Panc1 (cell line): Measurements from ENCODE around the gene UBE2G2. TPM values are rescaled to one million over a fixed set of nuclear protein-coding genes. Genes with fewer than 3 reads are reported as not detected.

Experiments used
- ATAC-seq: fragments of 200-7000 bp; cut with Tn5 transposase; 2 replicates; pipeline ENCODE4 v1.9.1; 2020; ENCODE audit warnings: mild to moderate bottlenecking, moderate library complexity
- BruUV-seq: library from RNA; stranded (reverse); fragments of 400-500 nt; replicated peaks from 2 replicates; lab custom pipeline; 2021; lab: Mats Ljungman, UMichigan
- CTCF ChIA-PET: fragments of 300-600 bp; sonication (Branson Sonifier 250); formaldehyde crosslinking; loops from one replicate; lab custom pipeline; 2022; ENCODE audit warnings: antibody characterized with exemption; lab: Charles Lee
- POLR2A ChIA-PET: fragments of 300-600 bp; sonication (Branson Sonifier 250); formaldehyde crosslinking; loops from one replicate; lab custom pipeline; 2022; ENCODE audit warnings: antibody characterized with exemption; lab: Charles Lee
- DNase-seq: peaks from one replicate; pipeline ENCODE4 v3.0.0-alpha.2; 2010; ENCODE audit warnings: low read depth, low spot score
- H3K27ac ChIP-seq: 2 replicates; pipeline ENCODE4 v1.5.1; 2011; ENCODE audit warnings: mild to moderate bottlenecking, low read length, inconsistent platforms
- H3K27me3 ChIP-seq: fragments of 200-500 bp; sonication (Bioruptor generic); 2 replicates; pipeline ENCODE4 v1.6.0; 2014; ENCODE audit warnings: low read length, inconsistent platforms; ENCODE audit not compliant: control insufficient read depth, insufficient read depth
- H3K36me3 ChIP-seq: fragments of 200-500 bp; sonication (Bioruptor generic); 2 replicates; pipeline ENCODE4 v1.5.1; 2014; ENCODE audit warnings: inconsistent platforms, mild to moderate bottlenecking, low read length, moderate library complexity; ENCODE audit not compliant: control insufficient read depth, insufficient read depth
- H3K4me1 ChIP-seq: 2 replicates; pipeline ENCODE4 v1.5.1; 2011; ENCODE audit warnings: inconsistent platforms, mild to moderate bottlenecking, low read length, moderate library complexity; ENCODE audit not compliant: control insufficient read depth, insufficient read depth
- H3K4me3 ChIP-seq, 2 experiments: 2 replicates each; pipeline ENCODE4 v1.5.1; 2011 to 2012; ENCODE audit warnings: low read depth in 2 of 2, low read length in 2 of 2, mild to moderate bottlenecking in 2 of 2, inconsistent platforms in 1 of 2, moderate library complexity in 1 of 2
- H3K9me3 ChIP-seq: fragments of 200-500 bp; sonication (Bioruptor generic); 2 replicates; pipeline ENCODE4 v1.5.1; 2014; ENCODE audit warnings: low read depth, mild to moderate bottlenecking, inconsistent platforms, low read length, moderate library complexity; ENCODE audit not compliant: control insufficient read depth, insufficient read depth
- CTCF ChIP-seq: fragments of 450-650 bp; IDR thresholded peaks from 2 replicates; pipeline ENCODE4 v1.5.1; 2017; ENCODE audit warnings: mild to moderate bottlenecking
- POLR2AphosphoS5 ChIP-seq: IDR thresholded peaks from 2 replicates; pipeline ENCODE4 v1.6.1; 2012; ENCODE audit warnings: mild to moderate bottlenecking, low read depth, low read length, moderate library complexity
- REST ChIP-seq, 2 experiments: IDR thresholded peaks; 2 replicates each; pipeline ENCODE4 v1.6.1; 2011 to 2012; ENCODE audit warnings: low read depth in 2 of 2, control low read depth in 1 of 2, low read length in 1 of 2, mild to moderate bottlenecking in 1 of 2, moderate library complexity in 1 of 2; ENCODE audit not compliant: insufficient read depth in 1 of 2
- SIN3A ChIP-seq: IDR thresholded peaks from 2 replicates; pipeline ENCODE4 v1.6.1; 2012; ENCODE audit warnings: low read depth, mild to moderate bottlenecking, low read length, moderate library complexity, borderline replicate concordance; ENCODE audit not compliant: insufficient read depth
- TCF7L2 ChIP-seq: IDR thresholded peaks from 2 replicates; pipeline ENCODE4 v1.6.1; 2011; ENCODE audit warnings: mild to moderate bottlenecking, low read depth, low read length, inconsistent platforms
- in situ Hi-C: cut with HindIII; loops from 2 replicates; pipeline ENCODE4 v1.10.0; 2016; ENCODE audit warnings: low sequenced_read_pairs, low pct_unique_long_range_greater_than_20kb
- intact Hi-C: fragments of 100-400 bp; cut with micrococcal nuclease; formaldehyde crosslinking; loops from one replicate; pipeline ENCODE4 v1.10.0; 2022; ENCODE audit not compliant: unreplicated experiment
- total RNA-seq: library from RNA; stranded (reverse); gene quantifications from one replicate; pipeline ENCODE4 v1.2.1, GENCODE V29; 2021; ENCODE audit not compliant: unreplicated experiment

Gene UBE2G2
- total RNA-seq, 1 experiment from 2014 or later = 77.4 TPM

GRCh38 chr21:44762221-44763049, 39.2 kb downstream of the UBE2G2 start:
- intact Hi-C loops (no loop called here), in situ Hi-C loops (no loop called here)
- Histone ChIP-seq H3K27ac (no peak overlapping the region), H3K4me3 (no peak overlapping the region), H3K9me3 (no peaks in the 10 kb centered on the region), H3K27me3 (no peaks in the 10 kb centered on the region), H3K36me3 (no peaks in the 10 kb centered on the region), H3K4me1 (peaks cover 5% of the 10 kb centered on the region; the same call in 1 of the 2 replicates)
- DNase-seq (no peak), ATAC-seq (no peak)
- CTCF ChIA-PET = no interaction called here
- no peak for TF ChIP-seq REST (IDR thresholded peaks at IDR 0.05; ENCODE audit: insufficient read depth in 1 of 2, low read depth in 2 of 2, low read length in 1 of 2)
- no peak for TF ChIP-seq POLR2AphosphoS5
- TF ChIP-seq TCF7L2 = no peak
- TF ChIP-seq CTCF = no peak
- no peak for TF ChIP-seq SIN3A
- BruUV-seq = no TSS peak
- POLR2A ChIA-PET = no interaction called here

GRCh38 chr21:44761747-44762208, 39.8 kb downstream of the UBE2G2 start:
- no peak overlapping the region for H3K4me3 ChIP-seq
- DNase-seq = no peak
- intact Hi-C loops (no loop called here), in situ Hi-C loops (no loop called here)
- BruUV-seq = no TSS peak
- ChIA-PET CTCF (no interaction called here), POLR2A (no interaction called here)
- H3K36me3 ChIP-seq = no peaks in the 10 kb centered on the region
- TF ChIP-seq SIN3A = no peak
- TF ChIP-seq REST (IDR thresholded peaks at IDR 0.05; ENCODE audit: insufficient read depth in 1 of 2, low read depth in 2 of 2, low read length in 1 of 2) = no peak
- no peak for TF ChIP-seq TCF7L2
- TF ChIP-seq CTCF = no peak
- TF ChIP-seq POLR2AphosphoS5 = no peak
- no peak overlapping the region for H3K27ac ChIP-seq
- H3K4me1 ChIP-seq = peaks cover 5% of the 10 kb centered on the region; the same call in 1 of the 2 replicates
- no peaks in the 10 kb centered on the region for H3K27me3 ChIP-seq
- no peak for ATAC-seq
- no peaks in the 10 kb centered on the region for H3K9me3 ChIP-seq
